ENCODE data around the gene SNAPC1.
"Not testable (repeated sequence)": the region's sequence is repeated elsewhere in the genome, so short reads cannot be mapped to it uniquely, and the experiment has no call there.

DNA sequence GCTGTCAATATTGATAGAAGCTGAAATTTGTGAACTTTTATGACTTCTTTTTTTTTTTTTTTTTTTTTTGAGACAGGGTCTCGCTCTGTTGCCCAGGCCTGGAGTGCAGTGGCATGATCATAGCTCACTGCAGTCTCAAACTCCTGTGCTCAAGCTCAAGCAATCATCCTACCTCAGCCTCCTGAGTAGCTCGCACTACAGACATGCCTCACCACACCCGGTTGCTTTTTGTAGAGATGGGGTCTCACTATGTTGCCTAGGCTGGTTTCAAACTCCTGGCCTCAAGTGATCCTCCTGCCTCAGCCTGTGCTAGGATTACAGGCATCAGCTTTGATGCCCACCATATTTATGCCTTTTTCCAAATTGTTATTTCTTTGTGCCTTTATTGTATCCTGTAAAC lies 15.9 kb upstream of the SNAPC1 start:
- not testable (repeated sequence) for TF ChIP-seq POLR2AphosphoS5 (IDR thresholded peaks at IDR 0.05; ENCODE audit: borderline replicate concordance, low read depth, low read length); EZH2 (IDR thresholded peaks at IDR 0.05)
